ENCODE data around the gene SCAF8. TPM values are rescaled to one million over a fixed set of nuclear protein-coding genes. Genes with fewer than 3 reads are reported as not detected.
A peak's percentile ranks its signal among the peaks of the same experiment; 100 is the strongest.
"Not testable (repeated sequence)": the region's sequence is repeated elsewhere in the genome, so short reads cannot be mapped to it uniquely, and the experiment has no call there.

SCAF8 gene
- total RNA-seq, 1 donor from 2014 or later = 37.7 TPM

DNA sequence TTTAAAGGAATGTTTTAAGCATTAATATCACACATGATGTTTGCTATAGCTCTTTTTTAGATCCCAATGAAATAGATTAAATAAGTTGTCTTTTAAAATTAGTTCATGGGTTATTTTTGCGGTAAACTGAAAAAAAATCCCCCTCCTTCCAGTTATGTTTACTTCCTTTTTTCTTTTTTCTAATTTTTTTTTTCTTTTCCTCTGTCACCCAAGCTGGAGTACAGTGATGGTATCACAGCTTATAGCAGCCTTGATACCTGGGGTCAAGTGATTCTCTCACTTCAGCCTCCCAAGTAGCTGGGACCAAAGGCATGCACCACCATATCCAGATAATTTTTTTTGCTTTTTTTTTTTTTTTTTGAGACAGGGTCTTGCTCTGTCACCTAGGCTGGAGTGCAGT lies 17.8 kb upstream of the SCAF8 start:
- Mint-ChIP-seq H3K9me3 (peaks cover 13% of the 10 kb centered on the region), H3K27me3 (ENCODE audit: insufficient read depth) (peaks cover 5% of the 10 kb centered on the region), H3K27ac (no peak overlapping the region), H3K36me3 (ENCODE audit: low read depth) (peaks cover 1% of the 10 kb centered on the region), H3K4me3 (no peak overlapping the region), H3K4me1 (ENCODE audit: low read depth) (no peaks in the 10 kb centered on the region)
- intact Hi-C loops (cut with micrococcal nuclease) = no loop called here
- DNase-seq (ENCODE audit: low spot score) = no peak

DNA sequence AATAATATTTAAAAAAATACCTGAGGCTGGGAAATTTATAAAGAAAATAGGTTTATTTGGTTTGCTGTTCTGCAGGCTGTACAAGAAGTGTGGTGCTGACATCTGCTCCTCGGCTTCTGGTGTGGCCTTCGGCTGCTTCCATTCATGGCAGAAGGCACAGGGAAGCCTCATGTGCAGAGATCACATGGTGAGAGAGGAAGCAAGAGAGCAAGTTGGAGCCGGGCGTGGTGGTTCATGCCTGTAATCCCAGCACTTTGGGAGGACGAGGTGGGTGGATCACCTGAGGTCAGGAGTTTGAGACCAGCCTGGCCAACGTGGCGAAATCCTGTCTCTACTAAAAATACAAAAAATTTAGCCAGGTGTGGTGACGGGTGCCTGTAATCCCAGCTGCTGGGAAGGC lies 16.9 kb upstream of the SCAF8 start:
- H3K27ac Mint-ChIP-seq; H3K27me3 Mint-ChIP-seq (ENCODE audit: insufficient read depth); H3K4me3 Mint-ChIP-seq; H3K36me3 Mint-ChIP-seq (ENCODE audit: low read depth); DNase-seq (ENCODE audit: low spot score); H3K4me1 Mint-ChIP-seq (ENCODE audit: low read depth); intact Hi-C loops (cut with micrococcal nuclease): not testable (repeated sequence)
- H3K9me3 Mint-ChIP-seq = peaks cover 15% of the 10 kb centered on the region

DNA sequence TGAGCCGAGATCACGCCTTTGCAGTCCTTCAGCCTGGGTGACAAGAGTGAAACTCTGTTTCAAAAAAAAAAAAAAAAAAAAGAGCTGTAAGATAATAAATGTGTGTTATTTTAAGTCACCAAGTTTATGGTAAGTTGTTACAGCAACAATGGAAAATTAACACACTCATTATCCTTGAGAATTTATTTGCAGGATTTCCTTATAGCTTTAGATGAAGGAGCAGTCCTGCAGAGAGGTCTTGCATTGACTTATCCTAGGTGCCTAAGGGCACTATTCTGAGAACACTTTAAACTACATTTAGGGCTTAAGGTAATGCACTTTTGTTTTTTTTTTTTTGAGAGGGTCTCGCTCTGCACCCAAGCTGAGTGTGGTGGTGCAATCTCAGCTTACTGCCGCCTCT lies 13.8 kb upstream of the SCAF8 start:
- intact Hi-C loops (cut with micrococcal nuclease) = no loop called here
- peaks cover 18% of the 10 kb centered on the region for H3K9me3 Mint-ChIP-seq
- no peak for DNase-seq (ENCODE audit: low spot score)
- peaks cover 1% of the 10 kb centered on the region for H3K36me3 Mint-ChIP-seq (ENCODE audit: low read depth)
- H3K27ac Mint-ChIP-seq = no peak overlapping the region
- H3K4me1 Mint-ChIP-seq (ENCODE audit: low read depth) = no peaks in the 10 kb centered on the region
- peaks cover 6% of the 10 kb centered on the region for H3K27me3 Mint-ChIP-seq (ENCODE audit: insufficient read depth)
- H3K4me3 Mint-ChIP-seq = no peak overlapping the region

DNA sequence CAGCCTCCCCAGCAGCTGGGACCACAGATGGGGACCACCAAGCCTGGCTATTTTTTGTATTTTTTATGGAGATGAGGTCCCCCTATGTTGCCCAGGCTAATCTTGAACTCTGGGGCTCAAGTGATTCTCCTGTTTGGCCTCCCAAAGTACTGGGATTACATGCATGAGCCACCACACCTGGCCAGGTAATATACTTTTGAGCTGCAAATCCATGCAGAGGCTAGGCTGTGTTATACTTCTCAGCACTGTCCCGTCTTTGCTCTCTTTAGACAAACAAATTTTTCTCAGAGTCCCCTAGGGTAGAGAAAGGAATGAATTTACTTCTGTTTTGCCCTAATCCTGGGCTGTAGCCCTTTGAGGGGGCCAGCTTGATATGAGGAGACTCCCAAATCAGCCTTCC lies 13.4 kb upstream of the SCAF8 start:
- peaks cover 1% of the 10 kb centered on the region for H3K36me3 Mint-ChIP-seq (ENCODE audit: low read depth)
- no peak overlapping the region for H3K27ac Mint-ChIP-seq
- no peak for DNase-seq (ENCODE audit: low spot score)
- peaks cover 18% of the 10 kb centered on the region for H3K9me3 Mint-ChIP-seq
- H3K27me3 Mint-ChIP-seq (ENCODE audit: insufficient read depth) = peaks cover 6% of the 10 kb centered on the region
- H3K4me1 Mint-ChIP-seq (ENCODE audit: low read depth) = no peaks in the 10 kb centered on the region
- intact Hi-C loops (cut with micrococcal nuclease) = no loop called here
- no peak overlapping the region for H3K4me3 Mint-ChIP-seq

DNA sequence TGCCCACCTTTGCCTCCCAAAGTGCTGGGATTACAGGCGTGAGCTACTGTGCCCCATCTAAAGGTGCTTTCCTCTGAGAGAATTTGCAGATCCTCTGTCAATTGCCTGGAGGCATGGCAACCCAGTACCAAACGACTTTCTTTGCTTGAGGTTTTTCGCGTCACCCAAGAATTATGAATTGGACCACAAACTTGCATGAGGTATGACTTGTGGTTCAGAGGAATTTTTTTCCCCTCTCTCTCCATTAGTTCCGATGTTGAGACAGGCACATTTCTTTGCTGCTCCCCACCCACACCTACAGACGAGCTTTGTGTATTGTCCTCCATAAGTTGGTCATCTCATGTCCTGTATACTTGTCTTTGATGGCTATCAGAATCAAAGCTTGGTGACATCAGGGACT lies 11.8 kb upstream of the SCAF8 start:
- H3K27me3 Mint-ChIP-seq (ENCODE audit: insufficient read depth) = peaks cover 5% of the 10 kb centered on the region
- no peak for DNase-seq (ENCODE audit: low spot score)
- intact Hi-C loops (cut with micrococcal nuclease) = no loop called here
- H3K4me3 Mint-ChIP-seq = no peak overlapping the region
- peaks cover 18% of the 10 kb centered on the region for H3K9me3 Mint-ChIP-seq
- no peak overlapping the region for H3K27ac Mint-ChIP-seq
- H3K36me3 Mint-ChIP-seq (ENCODE audit: low read depth) = peaks cover 1% of the 10 kb centered on the region
- no peaks in the 10 kb centered on the region for H3K4me1 Mint-ChIP-seq (ENCODE audit: low read depth)

DNA sequence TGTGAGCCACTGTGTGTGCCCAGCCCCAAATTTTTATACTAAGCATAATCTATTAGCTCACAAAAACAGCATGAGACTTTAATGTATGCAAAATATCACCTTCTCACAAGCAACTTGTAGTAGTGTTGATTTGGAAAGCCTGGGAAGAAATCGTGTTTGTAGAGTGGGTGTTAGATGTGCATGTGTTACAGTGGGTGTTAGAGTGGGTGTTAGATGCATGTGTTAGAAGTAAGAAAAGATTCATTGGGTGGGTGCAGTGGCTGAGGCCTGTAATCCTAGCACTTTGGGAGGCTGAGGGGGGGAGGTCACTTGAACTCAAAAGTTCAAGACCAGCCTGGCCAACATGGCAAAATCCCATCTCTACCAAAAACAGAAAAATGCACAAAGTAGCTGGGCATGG lies 6.3 kb upstream of the SCAF8 start:
- no peaks in the 10 kb centered on the region for H3K9me3 Mint-ChIP-seq
- H3K4me3 Mint-ChIP-seq = no peak overlapping the region
- intact Hi-C loops (cut with micrococcal nuclease) = no loop called here
- H3K36me3 Mint-ChIP-seq (ENCODE audit: low read depth) = no peaks in the 10 kb centered on the region
- H3K27me3 Mint-ChIP-seq (ENCODE audit: insufficient read depth) = peaks cover 8% of the 10 kb centered on the region
- no peak for DNase-seq (ENCODE audit: low spot score)
- no peak overlapping the region for H3K27ac Mint-ChIP-seq
- H3K4me1 Mint-ChIP-seq (ENCODE audit: low read depth) = peaks cover 3% of the 10 kb centered on the region

DNA sequence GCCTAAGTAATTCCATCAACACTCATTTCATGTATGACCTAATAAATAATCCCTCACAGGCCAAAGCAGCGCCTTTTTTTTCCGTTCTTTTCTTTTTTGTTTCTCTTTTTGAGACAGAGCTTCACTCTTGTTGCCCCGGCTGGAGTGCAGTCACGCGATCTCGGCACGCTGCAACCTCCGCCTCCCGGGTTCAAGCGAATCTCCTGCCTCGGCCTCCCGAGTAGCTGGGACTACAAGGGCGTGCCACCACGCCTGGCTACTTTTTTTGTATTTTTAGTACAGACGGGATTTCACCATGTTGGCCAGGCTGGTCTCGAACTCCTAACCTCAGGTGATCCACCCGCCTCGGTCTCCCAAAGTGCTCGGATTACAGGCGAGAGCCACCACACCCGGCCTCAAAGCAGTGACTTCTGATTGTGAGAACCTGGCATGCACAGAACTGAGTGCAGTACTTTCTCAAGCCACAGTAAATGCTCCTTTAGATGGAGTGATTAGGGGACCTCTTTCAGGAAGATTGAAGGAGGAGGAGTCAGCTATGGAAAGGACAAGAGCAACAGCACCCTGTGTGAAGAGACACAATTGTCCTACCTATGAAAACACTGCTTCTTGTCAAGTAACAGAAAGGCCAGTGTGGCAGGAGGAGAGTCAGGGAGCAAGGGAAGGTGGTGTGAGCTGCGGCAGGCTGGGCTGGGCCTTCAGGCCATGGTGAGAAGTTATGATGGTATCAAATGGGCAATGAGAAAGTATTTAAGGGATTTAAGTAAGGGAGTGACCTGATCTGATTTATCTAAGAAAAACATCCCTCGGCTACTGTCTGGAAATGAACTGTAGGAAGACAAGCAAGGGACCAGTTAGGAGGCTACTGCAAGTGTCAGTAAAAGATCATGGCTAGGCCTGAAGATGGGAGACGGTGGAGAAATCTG lies 1.7 kb upstream of the SCAF8 start:
- Mint-ChIP-seq H3K27me3 (ENCODE audit: insufficient read depth) (peaks cover 4% of the 10 kb centered on the region), H3K4me1 (ENCODE audit: low read depth) (peaks cover 25% of the 10 kb centered on the region), H3K27ac (peak overlapping the region; percentile 9), H3K36me3 (ENCODE audit: low read depth) (peaks cover 8% of the 10 kb centered on the region), H3K4me3 (peak overlapping the region; percentile 63), H3K9me3 (no peaks in the 10 kb centered on the region)
- intact Hi-C loops (cut with micrococcal nuclease) = loop anchor here (2.0 to 10.0 kb wide), 6 partner anchors 124 to 1953 kb away; partner anchors contain the start of genes FBXO5 and TIAM2
- DNase-seq (ENCODE audit: low spot score) = no peak

DNA sequence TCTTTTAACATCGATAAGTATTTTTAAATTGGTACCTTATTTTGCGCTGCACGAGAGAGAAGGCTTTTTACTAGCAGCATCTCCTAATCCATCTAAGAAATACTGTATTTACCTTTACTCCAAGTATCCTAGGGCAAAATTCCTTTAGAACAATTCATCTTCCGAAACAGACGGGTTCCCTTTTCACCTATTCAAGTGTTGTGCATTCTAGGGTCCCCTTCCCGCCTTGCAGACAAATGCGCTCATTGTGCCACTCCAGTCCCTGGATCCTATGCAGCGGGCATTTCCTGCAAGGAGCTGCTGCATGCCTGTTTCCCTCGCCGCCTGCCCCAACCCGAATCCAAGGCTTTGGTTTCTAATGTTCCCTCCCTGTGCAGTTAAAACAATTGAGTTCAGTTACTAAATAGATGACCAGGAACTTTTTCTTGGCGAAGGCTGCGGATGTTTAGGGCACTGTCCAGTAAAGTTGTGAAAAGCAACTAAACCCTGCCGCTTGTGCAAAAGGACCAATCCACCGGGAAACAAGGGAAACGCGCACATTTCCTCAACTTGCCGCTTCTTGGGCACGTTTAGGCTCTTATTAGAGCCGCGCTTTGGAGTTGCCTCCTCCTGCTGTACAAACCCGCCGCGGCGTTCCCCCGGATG lies 556 bp upstream of the SCAF8 start:
- Mint-ChIP-seq H3K36me3 (ENCODE audit: low read depth) (peaks cover 14% of the 10 kb centered on the region), H3K27ac (peak overlapping the region; percentile 85), H3K27me3 (ENCODE audit: insufficient read depth) (peaks cover 4% of the 10 kb centered on the region), H3K4me3 (peak overlapping the region; percentile 84), H3K4me1 (ENCODE audit: low read depth) (peaks cover 33% of the 10 kb centered on the region), H3K9me3 (no peaks in the 10 kb centered on the region)
- peak; percentile 5 for DNase-seq (ENCODE audit: low spot score)
- intact Hi-C loops (cut with micrococcal nuclease) = loop anchor here (1.0 to 10.0 kb wide), 8 partner anchors 57 to 1952 kb away; partner anchors contain the start of genes FBXO5 and TIAM2

DNA sequence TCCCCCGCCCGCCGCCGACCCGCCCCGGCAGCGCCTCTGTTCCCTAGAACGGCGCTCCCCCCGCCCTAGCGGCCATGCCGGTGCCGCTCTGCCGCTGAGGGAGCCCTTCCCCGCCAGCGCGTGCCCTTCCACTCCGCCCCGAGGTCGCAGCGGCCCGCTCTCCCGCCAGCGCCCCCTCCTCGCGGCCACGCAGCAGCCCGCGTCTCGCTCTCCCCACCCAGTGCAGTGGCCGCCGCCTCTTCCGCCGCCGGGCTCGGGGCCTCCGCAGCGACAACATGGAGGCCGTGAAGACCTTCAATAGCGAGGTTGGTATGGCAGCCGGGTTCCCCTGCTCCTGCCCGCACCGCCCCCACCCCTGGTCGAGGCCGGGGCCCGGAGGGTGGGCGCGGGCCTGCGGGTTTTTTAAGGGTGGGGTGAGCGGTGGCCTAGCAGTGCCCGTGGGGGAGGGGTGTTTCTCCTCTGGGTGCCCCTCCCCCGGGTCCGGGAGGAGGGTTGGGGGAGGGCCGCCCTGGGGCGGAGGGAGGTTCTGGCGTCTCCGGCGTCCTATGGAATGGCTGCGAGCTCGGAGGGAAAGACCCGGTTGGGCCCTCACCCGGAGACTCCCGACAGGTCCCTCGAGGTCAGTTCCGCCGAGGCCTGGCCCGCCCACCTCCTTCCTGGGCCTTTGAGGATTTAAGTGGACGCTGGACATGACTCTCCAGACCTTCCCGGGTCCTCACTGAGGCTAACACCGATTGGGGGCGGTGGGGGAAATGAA lies 588 bp downstream of the SCAF8 start:
- Mint-ChIP-seq H3K9me3 (no peaks in the 10 kb centered on the region), H3K4me1 (ENCODE audit: low read depth) (peaks cover 40% of the 10 kb centered on the region), H3K36me3 (ENCODE audit: low read depth) (peaks cover 21% of the 10 kb centered on the region), H3K27ac (peak overlapping the region; percentile 96), H3K4me3 (peak overlapping the region; percentile 97), H3K27me3 (ENCODE audit: insufficient read depth) (peaks cover 3% of the 10 kb centered on the region)
- DNase-seq (ENCODE audit: low spot score) = peak; percentile 90
- intact Hi-C loops (cut with micrococcal nuclease) = loop anchor here (1.0 to 10.0 kb wide), 13 partner anchors 39 to 1951 kb away; partner anchors contain the start of genes FBXO5, TFB1M and TIAM2

DNA sequence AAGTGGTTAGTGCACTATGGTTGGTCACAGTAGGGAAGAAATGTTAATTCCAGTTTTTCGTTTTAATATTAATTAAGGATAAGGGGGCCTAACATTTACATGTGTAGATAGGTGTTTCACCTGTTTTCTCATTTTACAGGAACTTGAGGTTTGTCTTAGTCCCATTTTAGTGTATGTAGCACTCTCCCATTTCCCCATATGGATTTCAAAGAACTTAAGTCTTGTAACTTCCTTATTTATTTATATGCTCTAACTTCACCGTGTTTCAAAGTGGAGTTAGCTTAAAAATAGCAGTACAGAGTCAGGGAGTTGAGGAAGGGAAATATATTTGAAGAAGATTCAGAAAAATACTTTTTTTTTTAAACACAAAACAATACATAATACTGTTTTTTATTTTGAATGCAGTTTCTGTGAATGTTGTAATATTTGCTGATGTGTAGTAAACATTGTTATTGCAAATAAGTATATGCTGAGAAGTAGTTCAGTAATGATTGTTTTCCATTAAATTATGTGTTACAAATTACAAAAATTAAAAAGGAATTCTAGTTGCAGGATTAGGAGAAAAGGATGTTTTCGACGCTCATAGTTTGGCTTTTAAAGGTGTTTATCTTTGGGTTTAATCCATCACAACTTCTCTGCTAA lies 3.5 kb downstream of the SCAF8 start:
- Mint-ChIP-seq H3K27me3 (ENCODE audit: insufficient read depth) (no peaks in the 10 kb centered on the region), H3K27ac (no peak overlapping the region), H3K4me3 (no peak overlapping the region), H3K4me1 (ENCODE audit: low read depth) (peaks cover 46% of the 10 kb centered on the region), H3K9me3 (no peaks in the 10 kb centered on the region), H3K36me3 (ENCODE audit: low read depth) (peaks cover 25% of the 10 kb centered on the region)
- no peak for DNase-seq (ENCODE audit: low spot score)
- intact Hi-C loops (cut with micrococcal nuclease) = loop anchor here (10.0 kb wide), 1 partner anchor 492 kb away; no protein-coding TSS in a partner anchor

DNA sequence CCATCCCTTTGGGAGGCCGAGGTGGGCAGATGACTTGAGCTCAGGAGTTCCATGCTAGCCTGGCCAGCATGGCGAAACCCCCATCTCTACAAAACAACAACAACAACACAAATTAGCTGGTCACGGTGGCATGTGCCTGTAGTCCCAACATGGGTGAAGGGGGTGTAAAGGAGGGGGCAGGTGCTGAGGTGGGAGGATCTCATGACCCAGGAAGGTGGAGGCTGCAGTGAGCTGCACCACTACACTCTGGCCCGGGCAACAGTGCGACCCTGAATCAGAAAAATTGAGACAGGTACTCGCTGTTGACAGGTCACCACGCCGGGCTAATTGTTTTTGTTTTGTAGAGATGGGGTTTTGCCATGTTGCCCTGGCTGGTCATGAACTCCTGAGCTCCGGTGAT lies 4.2 kb downstream of the SCAF8 start:
- H3K36me3 Mint-ChIP-seq (ENCODE audit: low read depth) = peaks cover 27% of the 10 kb centered on the region
- peaks cover 42% of the 10 kb centered on the region for H3K4me1 Mint-ChIP-seq (ENCODE audit: low read depth)
- no peaks in the 10 kb centered on the region for H3K9me3 Mint-ChIP-seq
- no peak overlapping the region for H3K4me3 Mint-ChIP-seq
- H3K27ac Mint-ChIP-seq = no peak overlapping the region
- intact Hi-C loops (cut with micrococcal nuclease) = loop anchor here (10.0 kb wide), 1 partner anchor 493 kb away; no protein-coding TSS in a partner anchor
- DNase-seq (ENCODE audit: low spot score) = no peak
- H3K27me3 Mint-ChIP-seq (ENCODE audit: insufficient read depth) = no peaks in the 10 kb centered on the region

DNA sequence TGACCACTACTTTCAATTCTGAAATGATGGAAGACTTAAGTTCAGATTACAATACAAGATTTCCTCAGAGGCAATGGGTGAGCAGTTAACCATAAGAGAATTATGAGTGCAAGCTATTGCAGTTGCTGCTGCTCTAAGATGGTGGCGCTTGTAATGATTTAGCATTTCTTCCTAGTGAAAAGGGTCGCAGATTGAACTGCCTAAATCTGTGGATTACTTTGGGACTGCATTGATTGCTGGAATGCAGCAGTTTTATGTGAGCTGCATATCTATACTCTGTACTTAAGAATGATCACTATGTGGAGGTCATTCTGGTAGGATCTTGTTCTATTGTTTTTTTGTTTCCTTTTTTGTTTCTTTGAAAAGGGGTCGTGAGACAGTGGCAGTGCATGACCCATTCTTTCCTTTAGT lies 5.3 kb downstream of the SCAF8 start:
- Mint-ChIP-seq H3K9me3 (no peaks in the 10 kb centered on the region), H3K4me1 (ENCODE audit: low read depth) (peaks cover 42% of the 10 kb centered on the region), H3K4me3 (no peak overlapping the region), H3K27ac (no peak overlapping the region), H3K36me3 (ENCODE audit: low read depth) (peaks cover 33% of the 10 kb centered on the region), H3K27me3 (ENCODE audit: insufficient read depth) (no peaks in the 10 kb centered on the region)
- intact Hi-C loops (cut with micrococcal nuclease) = loop anchor here (10.0 kb wide), 1 partner anchor 494 kb away; no protein-coding TSS in a partner anchor
- DNase-seq (ENCODE audit: low spot score) = no peak
